SK-N-SH treated with all-trans-retinoic acid at 6 μM for 48 hours (cell line): ENCODE measurements around the gene PDCD1LG2.

Source experiments
- CSDC2 ChIP-seq: fragments of 250-450 bp; sonication (Bioruptor Pico); IDR thresholded peaks from 2 replicates; pipeline ENCODE4 v1.5.0; 2020; ENCODE audit warnings: mild to moderate bottlenecking, moderate library complexity
- CSRNP3 ChIP-seq: fragments of 250-450 bp; sonication (Bioruptor Pico); IDR thresholded peaks from 2 replicates; pipeline ENCODE4 v1.5.1; 2021; ENCODE audit warnings: mild to moderate bottlenecking, moderate library complexity
- ZFP3 ChIP-seq: fragments of 250-450 bp; sonication (Bioruptor Pico); IDR thresholded peaks from 2 replicates; pipeline ENCODE4 v1.5.0; 2020; ENCODE audit warnings: mild to moderate bottlenecking, moderate library complexity

- TF ChIP-seq CSDC2 (CRISPR knock-in tag), result no peak
- no peak for TF ChIP-seq ZFP3 (CRISPR knock-in tag)
- TF ChIP-seq CSRNP3 (CRISPR knock-in tag), result no peak
Observed at GRCh38 chr9:5579881-5580280, 69.5 kb downstream of the PDCD1LG2 start.
